ENCODE data around the gene CACTIN.

The CACTIN gene

GRCh38 chr19:3665681-3666544 is 39.3 kb upstream of the CACTIN start:
- peaks cover 0 to 4% (median 0%) of the 10 kb centered on the region in 11 experiments; a peak in 1 of 22 replicates for H3K9me3 ChIP-seq (replicated peaks in 1 of 11)
- H3K4me3 ChIP-seq: no peak overlapping the region
- peaks cover 29 to 82% (median 44%) of the 10 kb centered on the region in 11 experiments for H3K36me3 ChIP-seq
- peaks cover 15 to 53% (median 27%) of the 10 kb centered on the region in 10 experiments for H3K4me1 ChIP-seq
- peaks cover 0 to 5% (median under 1%) of the 10 kb centered on the region in 11 experiments; a peak in 9 of 22 replicates for H3K27me3 ChIP-seq
- peak overlapping the region; percentile 23 to 94 (median 71); a peak in 21 of 22 replicates for H3K4me2 ChIP-seq
- peak overlapping the region in 9 of 11 experiments; percentile 1 to 77 (median 56); a peak in 13 of 22 replicates for H3K9ac ChIP-seq
- H4K20me1 ChIP-seq: peaks cover 58 to 89% (median 72%) of the 10 kb centered on the region in 11 experiments
- peak overlapping the region in 3 of 11 experiments; percentile 14 to 57 (median 43); a peak in 4 of 22 replicates for H3K27ac ChIP-seq
- no peak for TF ChIP-seq Cebpa-rat (IDR thresholded peaks at IDR 0.05)

GRCh38 chr19:3664879-3665642 is 38.5 kb upstream of the CACTIN start:
- Histone ChIP-seq H4K20me1 (peaks cover 49 to 86% (median 66%) of the 10 kb centered on the region in 11 experiments), H3K9ac (peak overlapping the region in 9 of 11 experiments; percentile 1 to 77 (median 56); a peak in 13 of 22 replicates), H3K9me3 (replicated peaks in 1 of 11) (peaks cover 0 to 4% (median 0%) of the 10 kb centered on the region in 11 experiments; a peak in 1 of 22 replicates), H3K4me3 (no peak overlapping the region), H3K4me1 (peaks cover 7 to 53% (median 25%) of the 10 kb centered on the region in 10 experiments; a peak in 19 of 20 replicates), H3K27ac (peak overlapping the region in 3 of 11 experiments; percentile 14 to 57 (median 43); a peak in 4 of 22 replicates), H3K27me3 (no peaks in the 10 kb centered on the region), H3K4me2 (peak overlapping the region in 10 of 11 experiments; percentile 26 to 94 (median 72); a peak in 20 of 22 replicates), H3K36me3 (peaks cover 37 to 90% (median 53%) of the 10 kb centered on the region in 11 experiments)
- no peak for TF ChIP-seq Cebpa-rat (IDR thresholded peaks at IDR 0.05)

- Histone ChIP-seq H3K4me1 (peaks cover 7 to 57% (median 28%) of the 10 kb centered on the region in 10 experiments; a peak in 19 of 20 replicates), H3K4me2 (no peak overlapping the region), H4K20me1 (peaks cover 37 to 85% (median 58%) of the 10 kb centered on the region in 11 experiments), H3K36me3 (peaks cover 43 to 95% (median 64%) of the 10 kb centered on the region in 11 experiments), H3K4me3 (no peak overlapping the region), H3K27me3 (no peaks in the 10 kb centered on the region), H3K9ac (no peak overlapping the region), H3K27ac (no peak overlapping the region), H3K9me3 (replicated peaks in 1 of 11) (peaks cover 0 to 4% (median 0%) of the 10 kb centered on the region in 11 experiments; a peak in 1 of 22 replicates)
- TF ChIP-seq Cebpa-rat (IDR thresholded peaks at IDR 0.05): no peak
These were observed 37.2 kb upstream of the CACTIN start for GRCh38 chr19:3663838-3664237.

GRCh38 chr19:3661284-3662238 is 35.0 kb upstream of the CACTIN start:
- TF ChIP-seq Cebpa-rat (IDR thresholded peaks at IDR 0.05): no peak
- no peak overlapping the region for H3K4me3 ChIP-seq
- H3K4me2 ChIP-seq: peak overlapping the region in 1 of 11 experiments; percentile 12; a peak in 1 of 22 replicates
- no peak overlapping the region; a peak in 1 of 22 replicates for H3K27ac ChIP-seq
- H3K36me3 ChIP-seq: peaks cover 52 to 95% (median 85%) of the 10 kb centered on the region in 11 experiments
- H4K20me1 ChIP-seq: peaks cover 20 to 82% (median 43%) of the 10 kb centered on the region in 11 experiments
- H3K27me3 ChIP-seq: no peaks in the 10 kb centered on the region
- peaks cover 0 to 8% (median 0%) of the 10 kb centered on the region in 11 experiments; a peak in 3 of 22 replicates for H3K9me3 ChIP-seq (replicated peaks in 1 of 11)
- H3K4me1 ChIP-seq: peaks cover 16 to 72% (median 47%) of the 10 kb centered on the region in 10 experiments
- H3K9ac ChIP-seq: no peak overlapping the region

GRCh38 chr19:3660493-3661219 is 34.1 kb upstream of the CACTIN start:
- Histone ChIP-seq H4K20me1 (peaks cover 18 to 79% (median 40%) of the 10 kb centered on the region in 11 experiments; a peak in 20 of 22 replicates), H3K27ac (no peak overlapping the region; a peak in 1 of 22 replicates), H3K4me3 (no peak overlapping the region), H3K9ac (no peak overlapping the region; a peak in 1 of 22 replicates), H3K4me2 (peak overlapping the region in 1 of 11 experiments; percentile 12; a peak in 1 of 22 replicates), H3K36me3 (peaks cover 52 to 90% (median 84%) of the 10 kb centered on the region in 11 experiments), H3K27me3 (no peaks in the 10 kb centered on the region), H3K9me3 (replicated peaks in 1 of 11) (peaks cover 0 to 8% (median 0%) of the 10 kb centered on the region in 11 experiments; a peak in 3 of 22 replicates), H3K4me1 (peaks cover 24 to 74% (median 50%) of the 10 kb centered on the region in 10 experiments)
- no peak for TF ChIP-seq Cebpa-rat (IDR thresholded peaks at IDR 0.05)

GRCh38 chr19:3659746-3660112 is 33.1 kb upstream of the CACTIN start:
- Histone ChIP-seq H3K27me3 (no peaks in the 10 kb centered on the region), H3K27ac (no peak overlapping the region), H3K4me1 (peaks cover 26 to 74% (median 50%) of the 10 kb centered on the region in 10 experiments), H3K36me3 (peaks cover 50 to 81% (median 76%) of the 10 kb centered on the region in 11 experiments), H3K9ac (no peak overlapping the region), H3K4me3 (no peak overlapping the region), H3K9me3 (replicated peaks in 1 of 11) (peaks cover 0 to 8% (median 0%) of the 10 kb centered on the region in 11 experiments; a peak in 3 of 22 replicates), H4K20me1 (peaks cover 8 to 70% (median 30%) of the 10 kb centered on the region in 11 experiments; a peak in 19 of 22 replicates), H3K4me2 (no peak overlapping the region)
- no peak for TF ChIP-seq Cebpa-rat (IDR thresholded peaks at IDR 0.05)
